GM12874 (cell line): Measurements from ENCODE around the gene DNASE2B.

Experiments
- CTCF ChIP-seq: IDR thresholded peaks from 2 replicates; pipeline ENCODE4 v1.5.1; 2011; ENCODE audit warnings: low read depth, mild to moderate bottlenecking, control low read depth, low read length, moderate library complexity; ENCODE audit not compliant: insufficient read depth

The DNASE2B gene

GRCh38 chr1:84386716-84387479 is 11.4 kb upstream of the DNASE2B start:
- no peak for TF ChIP-seq CTCF

GRCh38 chr1:84387480-84388163 is 10.7 kb upstream of the DNASE2B start:
- TF ChIP-seq CTCF = no peak

GRCh38 chr1:84390226-84390625 is 8.1 kb upstream of the DNASE2B start:
- TF ChIP-seq CTCF = no peak

GRCh38 chr1:84401156-84401555 is 2.9 kb downstream of the DNASE2B start:
- TF ChIP-seq CTCF = no peak

- no peak for TF ChIP-seq CTCF
These were observed 3.8 kb downstream of the DNASE2B start for GRCh38 chr1:84402060-84402459.

- no peak for TF ChIP-seq CTCF
These were observed 4.2 kb downstream of the DNASE2B start for GRCh38 chr1:84402501-84402900.

GRCh38 chr1:84403347-84403746 is 5.1 kb downstream of the DNASE2B start:
- no peak for TF ChIP-seq CTCF
